Muscle layer of colon (tissue), 2 donors: Measurements from ENCODE around the gene FAM107A.

Source experiments
- H3K27ac ChIP-seq: one replicate; pipeline ENCODE4 v1.7.0; 2013; ENCODE audit warnings: low read depth, mild to moderate bottlenecking, low read length, moderate library complexity
- H3K27me3 ChIP-seq, 2 donors: one replicate each; pipeline ENCODE4 v1.7.0; 2013; ENCODE audit warnings: low read length in 2 of 2, mild to moderate bottlenecking in 2 of 2; ENCODE audit not compliant: insufficient read depth in 2 of 2, control insufficient read depth in 1 of 2
- H3K36me3 ChIP-seq: one replicate; pipeline ENCODE4 v1.7.0; 2013; ENCODE audit warnings: mild to moderate bottlenecking, low read length; ENCODE audit not compliant: insufficient read depth
- H3K4me1 ChIP-seq: one replicate; pipeline ENCODE4 v1.7.0; 2013; ENCODE audit warnings: mild to moderate bottlenecking, low read length; ENCODE audit not compliant: insufficient read depth
- H3K4me3 ChIP-seq, 2 donors: one replicate each; pipeline ENCODE4 v1.7.0; 2013; ENCODE audit warnings: low read length in 2 of 2, low read depth in 1 of 2, mild to moderate bottlenecking in 1 of 2, moderate library complexity in 1 of 2
- H3K9ac ChIP-seq: one replicate; pipeline ENCODE4 v1.7.0; 2013; ENCODE audit warnings: low read length
- H3K9me3 ChIP-seq: one replicate; pipeline ENCODE4 v1.7.0; 2013; ENCODE audit warnings: mild to moderate bottlenecking, low read length
- donor health status: abdominal sarcoma.
- donor health status: Adenocarcinoma of cecum.

The FAM107A gene

GRCh38 chr3:58574106-58574505 is 3.1 kb downstream of the FAM107A start:
- Histone ChIP-seq H3K36me3 (no peaks in the 10 kb centered on the region), H3K4me1 (peaks cover 9% of the 10 kb centered on the region), H3K9ac (no peak overlapping the region), H3K27me3 (no peaks in the 10 kb centered on the region), H3K4me3 (no peak overlapping the region), H3K9me3 (no peaks in the 10 kb centered on the region), H3K27ac (no peak overlapping the region)

- Histone ChIP-seq H3K4me3 (no peak overlapping the region), H3K27ac (no peak overlapping the region), H3K36me3 (no peaks in the 10 kb centered on the region), H3K27me3 (no peaks in the 10 kb centered on the region), H3K9ac (no peak overlapping the region), H3K4me1 (peaks cover 9% of the 10 kb centered on the region), H3K9me3 (no peaks in the 10 kb centered on the region)
Observed at GRCh38 chr3:58573640-58574039, 3.6 kb downstream of the FAM107A start.

DNA sequence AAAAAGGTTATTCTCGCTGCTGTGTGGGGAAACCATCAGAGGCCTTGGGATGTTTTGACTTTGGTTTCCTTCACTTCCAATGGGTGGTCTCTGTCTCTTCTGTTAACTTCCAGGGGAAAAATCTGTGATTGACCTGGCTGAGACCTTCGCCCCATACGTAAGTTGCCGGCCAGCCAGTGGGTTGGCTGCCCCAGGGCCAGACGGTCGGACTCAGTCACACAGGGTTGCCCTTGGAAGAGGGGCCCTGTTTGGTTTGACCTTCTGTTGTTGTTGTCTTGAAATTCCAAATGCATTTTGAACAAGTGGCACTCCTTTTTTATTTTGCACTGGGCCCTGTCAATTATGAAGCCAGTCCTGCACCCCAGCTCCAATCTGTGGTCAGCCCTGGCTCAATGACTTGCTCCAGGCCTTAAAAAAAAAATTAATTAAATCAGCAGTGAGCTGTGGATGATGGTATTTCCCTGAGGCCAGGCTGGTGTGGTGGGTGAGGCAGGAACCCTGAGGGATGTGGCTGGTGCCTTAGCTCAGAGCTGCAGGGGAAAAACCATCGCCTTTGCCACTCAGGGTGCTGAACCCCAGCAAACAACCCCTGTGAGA is 4.5 kb downstream of the FAM107A start:
- Histone ChIP-seq H3K4me1 (peaks cover 5% of the 10 kb centered on the region), H3K9ac (no peak overlapping the region), H3K36me3 (no peaks in the 10 kb centered on the region), H3K27me3 (no peaks in the 10 kb centered on the region), H3K9me3 (no peaks in the 10 kb centered on the region), H3K4me3 (no peak overlapping the region), H3K27ac (no peak overlapping the region)

DNA sequence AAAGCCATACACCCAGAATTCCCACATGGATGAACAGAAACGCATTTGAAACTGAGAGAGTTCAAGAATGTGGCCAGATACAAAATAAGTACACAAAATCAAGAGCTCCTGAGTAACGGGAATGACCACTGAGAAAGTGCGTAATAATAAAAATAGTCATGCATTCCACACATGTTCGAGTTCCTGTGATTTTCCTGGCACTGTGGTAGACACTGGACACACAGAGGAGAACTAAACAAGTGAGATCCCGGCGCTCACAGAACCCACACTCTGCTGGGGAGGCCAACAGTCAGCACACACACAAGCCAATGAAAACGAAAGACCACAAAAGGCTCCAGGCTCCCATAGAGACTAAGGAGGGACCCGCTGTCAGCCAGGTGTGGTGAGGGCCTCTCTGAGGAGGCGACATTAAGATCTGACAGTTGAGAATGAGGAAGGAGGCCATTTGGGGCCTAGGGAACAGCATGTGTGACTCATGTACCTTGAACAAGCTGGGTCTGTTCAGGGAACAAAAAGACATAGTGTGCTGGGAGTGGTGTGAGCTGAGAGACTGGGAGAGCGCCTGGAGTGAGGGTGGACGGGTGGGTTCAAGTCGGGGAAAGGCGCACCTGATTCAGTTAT is 5.1 kb downstream of the FAM107A start:
- no peak overlapping the region for H3K4me3 ChIP-seq
- no peaks in the 10 kb centered on the region for H3K9me3 ChIP-seq
- H3K9ac ChIP-seq: no peak overlapping the region
- H3K27ac ChIP-seq: no peak overlapping the region
- H3K36me3 ChIP-seq: no peaks in the 10 kb centered on the region
- H3K27me3 ChIP-seq: no peaks in the 10 kb centered on the region
- H3K4me1 ChIP-seq: no peaks in the 10 kb centered on the region

GRCh38 chr3:58570851-58571250 is 6.3 kb downstream of the FAM107A start:
- no peaks in the 10 kb centered on the region for H3K36me3 ChIP-seq
- no peaks in the 10 kb centered on the region for H3K4me1 ChIP-seq
- no peak overlapping the region for H3K27ac ChIP-seq
- no peaks in the 10 kb centered on the region for H3K27me3 ChIP-seq
- H3K9me3 ChIP-seq: no peaks in the 10 kb centered on the region
- H3K4me3 ChIP-seq: no peak overlapping the region
- no peak overlapping the region for H3K9ac ChIP-seq

DNA sequence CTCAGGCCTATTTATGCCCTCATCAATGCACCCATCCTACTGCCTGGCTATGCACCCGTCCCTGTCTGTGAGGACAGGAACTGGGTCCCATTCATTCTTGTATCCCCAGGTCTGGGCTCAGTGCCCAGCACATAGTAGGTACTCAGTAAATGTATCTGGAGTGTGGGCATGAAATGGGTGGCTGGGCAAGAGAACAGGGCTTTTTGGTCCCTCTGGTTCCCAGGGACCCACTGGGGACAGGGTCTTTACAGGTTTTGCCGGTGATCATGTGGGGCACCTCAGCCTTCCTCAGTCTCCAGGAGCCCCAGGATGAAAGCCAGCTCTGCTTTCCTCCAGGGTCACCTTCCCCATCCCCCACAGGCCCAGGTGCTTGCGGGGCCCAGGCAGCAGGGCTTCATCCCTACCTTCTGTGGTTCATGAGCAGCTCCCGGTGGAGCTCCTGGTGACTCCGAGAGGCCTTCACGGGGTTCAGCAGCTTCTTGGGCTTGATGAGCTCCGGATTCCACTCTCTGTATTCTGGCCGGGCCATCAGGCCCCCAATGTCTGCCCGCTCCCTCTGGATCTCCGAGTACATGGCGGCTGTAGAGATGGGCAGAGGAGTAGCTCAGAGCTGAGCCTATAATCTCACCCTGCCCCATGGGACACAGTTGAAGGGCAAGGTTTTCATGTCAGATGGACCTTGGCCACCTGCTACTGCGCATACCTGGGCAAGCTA is 7.7 kb downstream of the FAM107A start:
- Histone ChIP-seq H3K4me1 (no peaks in the 10 kb centered on the region), H3K27me3 (no peaks in the 10 kb centered on the region), H3K4me3 (no peak overlapping the region), H3K9me3 (no peaks in the 10 kb centered on the region), H3K27ac (no peak overlapping the region), H3K9ac (no peak overlapping the region), H3K36me3 (no peaks in the 10 kb centered on the region)

DNA sequence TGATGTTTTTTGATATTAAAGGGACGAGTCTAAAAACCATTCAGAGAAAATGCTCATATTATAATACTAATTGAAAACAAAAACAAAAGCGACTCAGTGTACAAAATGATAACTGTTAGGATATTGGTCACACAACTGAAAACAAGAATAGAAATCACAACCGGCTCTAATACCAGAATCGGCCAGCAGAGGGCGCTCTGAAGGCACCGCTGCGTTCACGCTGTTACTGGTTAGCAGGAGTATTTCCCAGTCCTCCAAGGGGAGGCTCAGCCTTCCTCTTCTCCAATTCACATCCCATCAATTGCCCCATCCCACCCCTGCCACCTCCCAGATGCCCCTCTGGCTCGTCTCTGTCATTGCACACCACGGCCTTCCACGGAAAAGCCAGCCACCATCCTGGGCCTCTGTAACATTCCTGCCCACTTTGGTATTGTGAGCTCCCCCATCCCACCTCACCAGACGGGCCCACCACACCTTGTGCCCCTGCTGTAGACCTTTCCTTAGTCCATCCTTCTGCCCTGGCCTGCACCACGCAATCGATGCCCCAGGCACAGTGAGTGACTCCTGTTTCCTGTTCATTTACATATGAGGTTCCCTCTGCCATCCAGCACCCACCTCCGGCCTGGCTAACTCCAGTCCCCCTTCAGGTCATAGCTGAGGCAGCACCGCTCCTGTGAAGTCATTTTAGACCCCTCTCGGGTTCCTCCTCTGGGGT is 8.5 kb downstream of the FAM107A start:
- Histone ChIP-seq H3K4me3 (no peak overlapping the region), H3K9ac (no peak overlapping the region), H3K4me1 (no peaks in the 10 kb centered on the region), H3K27me3 (no peaks in the 10 kb centered on the region), H3K9me3 (no peaks in the 10 kb centered on the region), H3K36me3 (no peaks in the 10 kb centered on the region), H3K27ac (no peak overlapping the region)

DNA sequence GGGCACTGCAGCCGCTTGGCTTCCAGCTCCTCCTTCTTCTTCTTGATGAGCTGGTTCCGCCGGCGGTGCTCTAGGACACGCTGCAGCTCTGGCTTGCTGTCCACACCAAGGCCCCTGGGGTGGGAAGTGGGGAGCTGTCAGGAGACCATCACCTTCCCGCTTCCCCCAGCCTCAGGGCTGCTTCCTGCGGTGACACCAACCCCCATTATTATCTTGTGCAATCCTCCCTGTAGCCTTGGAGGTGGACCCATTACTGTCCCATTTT is 10.0 kb downstream of the FAM107A start:
- Histone ChIP-seq H3K27me3 (no peaks in the 10 kb centered on the region), H3K9me3 (no peaks in the 10 kb centered on the region), H3K4me3 (no peak overlapping the region), H3K4me1 (no peaks in the 10 kb centered on the region), H3K27ac (no peak overlapping the region), H3K36me3 (no peaks in the 10 kb centered on the region), H3K9ac (no peak overlapping the region)

GRCh38 chr3:58566398-58567250 is 10.6 kb downstream of the FAM107A start:
- Histone ChIP-seq H3K36me3 (no peaks in the 10 kb centered on the region), H3K9ac (no peak overlapping the region), H3K4me1 (no peaks in the 10 kb centered on the region), H3K27me3 (no peaks in the 10 kb centered on the region), H3K4me3 (no peak overlapping the region), H3K9me3 (no peaks in the 10 kb centered on the region), H3K27ac (no peak overlapping the region)

- Histone ChIP-seq H3K4me3 (no peak overlapping the region), H3K27ac (no peak overlapping the region), H3K9ac (no peak overlapping the region), H3K36me3 (no peaks in the 10 kb centered on the region), H3K27me3 (no peaks in the 10 kb centered on the region), H3K9me3 (no peaks in the 10 kb centered on the region), H3K4me1 (no peaks in the 10 kb centered on the region)
Observed at GRCh38 chr3:58565621-58566397, 11.4 kb downstream of the FAM107A start.
